ENCODE data around the gene HOXA10.

The HOXA10 gene

GRCh38 chr7:27219821-27220220, 45.7 kb upstream of the HOXA10 start:
- H3K79me2 ChIP-seq (ENCODE audit: low read length), result no peaks in the 10 kb centered on the region
- no peak overlapping the region for H3K4me3 ChIP-seq (ENCODE audit: low read length)
- H3K4me1 ChIP-seq (ENCODE audit: low read length), result no peaks in the 10 kb centered on the region
- no peaks in the 10 kb centered on the region for H3K36me3 ChIP-seq (replicated peaks; ENCODE audit: insufficient read depth, low read length)
- no peak overlapping the region for H2AFZ ChIP-seq (ENCODE audit: low read length)
- no peaks in the 10 kb centered on the region for H3K9me3 ChIP-seq (replicated peaks; ENCODE audit: insufficient read depth, low read length)
- TF ChIP-seq EZH2 (optimal IDR thresholded peaks at IDR 0.05; ENCODE audit: low read depth, low read length) (no peak), CTCF (IDR thresholded peaks at IDR 0.05; ENCODE audit: low read length) (no peak), EZH2phosphoT487 (IDR thresholded peaks at IDR 0.05; ENCODE audit: low read length) (no peak)
- DNase-seq, result no peak
- no peaks in the 10 kb centered on the region for H3K9me2 ChIP-seq (replicated peaks; ENCODE audit: insufficient read depth, low read length)
- H3K27ac ChIP-seq (ENCODE audit: low read length), result no peak overlapping the region
- H3K4me2 ChIP-seq (ENCODE audit: low read depth, low read length), result no peak overlapping the region
- H3F3A ChIP-seq (ENCODE audit: insufficient read depth, low read length), result no peaks in the 10 kb centered on the region
- H4K20me1 ChIP-seq (ENCODE audit: insufficient read depth, low read length), result no peaks in the 10 kb centered on the region
- H3K27me3 ChIP-seq (replicated peaks; ENCODE audit: insufficient read depth, low read length), result no peaks in the 10 kb centered on the region
- H3K9ac ChIP-seq (ENCODE audit: low read length), result no peak overlapping the region

GRCh38 chr7:27217951-27218350, 43.8 kb upstream of the HOXA10 start:
- no peak overlapping the region for H3K4me3 ChIP-seq (ENCODE audit: low read length)
- H3K9ac ChIP-seq (ENCODE audit: low read length), result no peak overlapping the region
- no peak overlapping the region for H3K27ac ChIP-seq (ENCODE audit: low read length)
- H3K36me3 ChIP-seq (replicated peaks; ENCODE audit: insufficient read depth, low read length), result no peaks in the 10 kb centered on the region
- TF ChIP-seq CTCF (IDR thresholded peaks at IDR 0.05; ENCODE audit: low read length) (no peak), EZH2phosphoT487 (IDR thresholded peaks at IDR 0.05; ENCODE audit: low read length) (no peak), EZH2 (optimal IDR thresholded peaks at IDR 0.05; ENCODE audit: low read depth, low read length) (no peak)
- no peaks in the 10 kb centered on the region for H3K9me3 ChIP-seq (replicated peaks; ENCODE audit: insufficient read depth, low read length)
- no peaks in the 10 kb centered on the region for H3K4me1 ChIP-seq (ENCODE audit: low read length)
- no peaks in the 10 kb centered on the region for H3F3A ChIP-seq (ENCODE audit: insufficient read depth, low read length)
- H3K4me2 ChIP-seq (ENCODE audit: low read depth, low read length), result no peak overlapping the region
- no peaks in the 10 kb centered on the region for H3K27me3 ChIP-seq (replicated peaks; ENCODE audit: insufficient read depth, low read length)
- no peak overlapping the region for H2AFZ ChIP-seq (ENCODE audit: low read length)
- DNase-seq, result no peak
- no peaks in the 10 kb centered on the region for H3K79me2 ChIP-seq (ENCODE audit: low read length)
- H4K20me1 ChIP-seq (ENCODE audit: insufficient read depth, low read length), result no peaks in the 10 kb centered on the region
- no peaks in the 10 kb centered on the region for H3K9me2 ChIP-seq (replicated peaks; ENCODE audit: insufficient read depth, low read length)

- Histone ChIP-seq H3K36me3 (replicated peaks; ENCODE audit: insufficient read depth, low read length) (no peaks in the 10 kb centered on the region), H2AFZ (ENCODE audit: low read length) (no peak overlapping the region), H3K9me2 (replicated peaks; ENCODE audit: insufficient read depth, low read length) (no peaks in the 10 kb centered on the region), H3F3A (ENCODE audit: insufficient read depth, low read length) (no peaks in the 10 kb centered on the region), H3K4me3 (ENCODE audit: low read length) (no peak overlapping the region), H3K9me3 (replicated peaks; ENCODE audit: insufficient read depth, low read length) (no peaks in the 10 kb centered on the region), H3K4me2 (ENCODE audit: low read depth, low read length) (no peak overlapping the region), H3K9ac (ENCODE audit: low read length) (no peak overlapping the region), H3K4me1 (ENCODE audit: low read length) (no peaks in the 10 kb centered on the region), H3K27ac (ENCODE audit: low read length) (no peak overlapping the region), H4K20me1 (ENCODE audit: insufficient read depth, low read length) (no peaks in the 10 kb centered on the region), H3K79me2 (ENCODE audit: low read length) (no peaks in the 10 kb centered on the region), H3K27me3 (replicated peaks; ENCODE audit: insufficient read depth, low read length) (no peaks in the 10 kb centered on the region)
- no peak for TF ChIP-seq CTCF (IDR thresholded peaks at IDR 0.05; ENCODE audit: low read length)
- TF ChIP-seq EZH2 (optimal IDR thresholded peaks at IDR 0.05; ENCODE audit: low read depth, low read length), result no peak
- TF ChIP-seq EZH2phosphoT487 (IDR thresholded peaks at IDR 0.05; ENCODE audit: low read length), result no peak
- no peak for DNase-seq
These were observed 41.2 kb upstream of the HOXA10 start for GRCh38 chr7:27215356-27215755.

Measured in MM.1S (cell line).